ENCODE data around the gene MIER2.
"Not testable (repeated sequence)": the region's sequence is repeated elsewhere in the genome, so short reads cannot be mapped to it uniquely, and the experiment has no call there.

Gene MIER2

GRCh38 chr19:366951-367350, 22.4 kb upstream of the MIER2 start:
- no peak for DNase-seq (ENCODE audit: low read depth)
- no peak for TF ChIP-seq CTCF (conservative IDR thresholded peaks at IDR 0.05; ENCODE audit: control insufficient read depth, insufficient read depth, low read depth, low read length)
- H3K4me3 ChIP-seq (ENCODE audit: control insufficient read depth, low read depth, low read length) = no peak overlapping the region

- H3K4me3 ChIP-seq (ENCODE audit: control insufficient read depth, low read depth, low read length) = no peak overlapping the region
- TF ChIP-seq CTCF (conservative IDR thresholded peaks at IDR 0.05; ENCODE audit: control insufficient read depth, insufficient read depth, low read depth, low read length) = no peak
- no peak for DNase-seq (ENCODE audit: low read depth)
Measured at GRCh38 chr19:366205-366783, 21.7 kb upstream of the MIER2 start.

- no peak overlapping the region for H3K4me3 ChIP-seq (ENCODE audit: control insufficient read depth, low read depth, low read length)
- no peak for TF ChIP-seq CTCF (conservative IDR thresholded peaks at IDR 0.05; ENCODE audit: control insufficient read depth, insufficient read depth, low read depth, low read length)
- DNase-seq (ENCODE audit: low read depth) = no peak
Measured at GRCh38 chr19:364496-365287, 20.1 kb upstream of the MIER2 start.

- no peak overlapping the region for H3K4me3 ChIP-seq (ENCODE audit: control insufficient read depth, low read depth, low read length)
- DNase-seq (ENCODE audit: low read depth) = no peak
- TF ChIP-seq CTCF (conservative IDR thresholded peaks at IDR 0.05; ENCODE audit: control insufficient read depth, insufficient read depth, low read depth, low read length) = no peak
Measured at GRCh38 chr19:362683-363082, 18.1 kb upstream of the MIER2 start.

- no peak for TF ChIP-seq CTCF (conservative IDR thresholded peaks at IDR 0.05; ENCODE audit: control insufficient read depth, insufficient read depth, low read depth, low read length)
- DNase-seq (ENCODE audit: low read depth) = no peak
- no peak overlapping the region for H3K4me3 ChIP-seq (ENCODE audit: control insufficient read depth, low read depth, low read length)
Measured at GRCh38 chr19:362154-362553, 17.6 kb upstream of the MIER2 start.

GRCh38 chr19:359653-359925, 15.0 kb upstream of the MIER2 start:
- no peak for TF ChIP-seq CTCF (conservative IDR thresholded peaks at IDR 0.05; ENCODE audit: control insufficient read depth, insufficient read depth, low read depth, low read length)

GRCh38 chr19:355536-355935, 10.9 kb upstream of the MIER2 start:
- not testable (repeated sequence) for DNase-seq (ENCODE audit: low read depth); H3K4me3 ChIP-seq (ENCODE audit: control insufficient read depth, low read depth, low read length)

More at GRCh38 chr19:359653-359925, 15.0 kb upstream of the MIER2 start:
- H3K4me3 ChIP-seq (ENCODE audit: control insufficient read depth, low read depth, low read length) = no peak overlapping the region
- DNase-seq (ENCODE audit: low read depth) = no peak

Measured in fibroblast of mammary gland (primary cell).